Natural killer cell (primary cell): ENCODE data around the gene ASIP. TPM values are rescaled to one million over a fixed set of nuclear protein-coding genes. Genes with fewer than 3 reads are reported as not detected.
"Not testable (repeated sequence)": the region's sequence is repeated elsewhere in the genome, so short reads cannot be mapped to it uniquely, and the experiment has no call there.

Experiments
- ATAC-seq, 3 donors: fragments of 150-1000 bp in 2 of 3; fragments of 200-7000 bp in 1 of 3; cut with Tn5 transposase; 1 replicate in 1 of 3; 2 replicates in 2 of 3; pipeline ENCODE4 v1.10.0; 2021; ENCODE audit warnings: mild to moderate bottlenecking in 2 of 3, moderate library complexity in 2 of 3
- DNase-seq, 2 donors: peaks; one replicate each; pipeline versions ENCODE4 v3.0.0 to v3.0.0-alpha.2; 2013 to 2021; ENCODE audit warnings: mixed read lengths in 1 of 2
- H3K27ac ChIP-seq: one replicate; pipeline ENCODE4 v1.5.1; 2013; ENCODE audit warnings: mild to moderate bottlenecking, low read length
- H3K27me3 ChIP-seq: one replicate; pipeline ENCODE4 v1.6.1; 2013; ENCODE audit warnings: low read length; ENCODE audit not compliant: control insufficient read depth, insufficient read depth
- H3K36me3 ChIP-seq: one replicate; pipeline ENCODE4 v1.6.1; 2013; ENCODE audit warnings: low read length; ENCODE audit not compliant: control insufficient read depth, insufficient read depth
- H3K4me1 ChIP-seq: one replicate; pipeline ENCODE4 v1.6.1; 2013; ENCODE audit warnings: low read length; ENCODE audit not compliant: control insufficient read depth, insufficient read depth
- H3K4me3 ChIP-seq: one replicate; pipeline ENCODE4 v1.5.1; 2013; ENCODE audit warnings: low read length
- H3K9me3 ChIP-seq: one replicate; pipeline ENCODE4 v1.6.1; 2013; ENCODE audit warnings: low read length; ENCODE audit not compliant: control insufficient read depth, insufficient read depth
- H3K27ac Mint-ChIP-seq, 2 donors: one replicate each; pipeline ENCODE4 v1.8.0; 2022; ENCODE audit warnings: mild to moderate bottlenecking in 2 of 2, mixed read lengths in 2 of 2, moderate library complexity in 1 of 2
- H3K27me3 Mint-ChIP-seq, 2 donors: one replicate each; pipeline ENCODE4 v1.8.0; 2022; ENCODE audit warnings: low read depth in 2 of 2, mixed read lengths in 2 of 2
- H3K36me3 Mint-ChIP-seq: one replicate; pipeline ENCODE4 v1.8.0; 2022; ENCODE audit warnings: mixed read lengths
- H3K4me1 Mint-ChIP-seq, 2 donors: one replicate each; pipeline ENCODE4 v1.8.0; 2022; ENCODE audit warnings: mixed read lengths in 2 of 2
- H3K4me3 Mint-ChIP-seq: one replicate; pipeline ENCODE4 v1.8.0; 2022; ENCODE audit warnings: mild to moderate bottlenecking, moderate library complexity, mixed read lengths
- H3K9me3 Mint-ChIP-seq, 2 donors: one replicate each; pipeline ENCODE4 v1.8.0; 2022; ENCODE audit warnings: mixed read lengths in 2 of 2
- WGBS: methylation state at CpG from one replicate; pipeline ENCODE4 v1.1.7; 2013; ENCODE audit warnings: missing lambda C conversion rate; ENCODE audit not compliant: insufficient coverage; 5-methylcytosine and 5-hydroxymethylcytosine counted together
- intact Hi-C: fragments of 100-400 bp; cut with micrococcal nuclease; formaldehyde crosslinking; loops from one replicate; pipeline ENCODE4 v1.14.2; 2022
- total RNA-seq, 4 donors: library from RNA; stranded (reverse); fragments of 120-200 nt in 1 of 4; gene quantifications; one replicate each; pipeline versions ENCODE4 v1.2.3 to v1.2.4, GENCODE V29; 2013 to 2022
- TF ChIP-seq, protein P1 (sequence below): fragments of 200-600 bp; IDR thresholded peaks from one replicate; pipeline ENCODE4 v1.8.0; 2022; ENCODE audit warnings: antibody characterized with exemption

The ASIP gene
- total RNA-seq, 3 donors from 2014 or later (not counting 1 experiment from before 2014, with no cell fraction given) = not detected

DNA sequence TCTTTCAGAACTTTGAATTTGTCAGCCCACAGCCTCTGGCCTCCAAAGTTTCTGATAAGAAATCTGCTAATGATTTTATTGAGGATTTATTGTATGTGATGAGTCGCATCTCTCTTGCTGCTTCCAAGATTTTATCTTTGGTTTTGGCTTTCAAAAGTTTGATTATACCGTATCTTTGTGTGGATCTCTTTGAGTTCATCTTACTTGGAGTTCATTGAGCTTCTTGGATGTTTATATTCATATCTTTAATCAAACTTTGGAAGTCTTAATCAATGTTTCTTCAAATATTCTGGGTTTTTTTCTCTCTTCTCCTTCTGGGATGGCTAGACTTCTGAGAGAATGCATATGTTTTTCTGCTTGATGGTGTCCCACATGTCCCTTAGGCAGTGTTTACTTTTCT is 3.3 kb upstream of the ASIP start:
- no peak overlapping the region for H3K27ac ChIP-seq
- H3K27me3 ChIP-seq = peaks cover 3% of the 10 kb centered on the region
- DNase-seq = no peak
- H3K4me1 ChIP-seq = no peaks in the 10 kb centered on the region
- Mint-ChIP-seq H3K36me3 (peaks cover 14% of the 10 kb centered on the region), H3K9me3 (peaks cover 2 to 5% of the 10 kb centered on the region in 2 donors), H3K27ac (no peak overlapping the region), H3K4me1 (peaks cover 0 to 3% of the 10 kb centered on the region in 2 donors), H3K4me3 (no peak overlapping the region), H3K27me3 (peaks cover 22 to 37% of the 10 kb centered on the region in 2 donors)
- no peak for ATAC-seq
- no peaks in the 10 kb centered on the region for H3K9me3 ChIP-seq
- intact Hi-C loops = no loop called here
- WGBS = 100% methylated on average over 1 of the region's 2 CpGs
- TF ChIP-seq, protein P1, sequence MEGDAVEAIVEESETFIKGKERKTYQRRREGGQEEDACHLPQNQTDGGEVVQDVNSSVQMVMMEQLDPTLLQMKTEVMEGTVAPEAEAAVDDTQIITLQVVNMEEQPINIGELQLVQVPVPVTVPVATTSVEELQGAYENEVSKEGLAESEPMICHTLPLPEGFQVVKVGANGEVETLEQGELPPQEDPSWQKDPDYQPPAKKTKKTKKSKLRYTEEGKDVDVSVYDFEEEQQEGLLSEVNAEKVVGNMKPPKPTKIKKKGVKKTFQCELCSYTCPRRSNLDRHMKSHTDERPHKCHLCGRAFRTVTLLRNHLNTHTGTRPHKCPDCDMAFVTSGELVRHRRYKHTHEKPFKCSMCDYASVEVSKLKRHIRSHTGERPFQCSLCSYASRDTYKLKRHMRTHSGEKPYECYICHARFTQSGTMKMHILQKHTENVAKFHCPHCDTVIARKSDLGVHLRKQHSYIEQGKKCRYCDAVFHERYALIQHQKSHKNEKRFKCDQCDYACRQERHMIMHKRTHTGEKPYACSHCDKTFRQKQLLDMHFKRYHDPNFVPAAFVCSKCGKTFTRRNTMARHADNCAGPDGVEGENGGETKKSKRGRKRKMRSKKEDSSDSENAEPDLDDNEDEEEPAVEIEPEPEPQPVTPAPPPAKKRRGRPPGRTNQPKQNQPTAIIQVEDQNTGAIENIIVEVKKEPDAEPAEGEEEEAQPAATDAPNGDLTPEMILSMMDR = no peak
- H3K4me3 ChIP-seq = no peak overlapping the region
- no peaks in the 10 kb centered on the region for H3K36me3 ChIP-seq

DNA sequence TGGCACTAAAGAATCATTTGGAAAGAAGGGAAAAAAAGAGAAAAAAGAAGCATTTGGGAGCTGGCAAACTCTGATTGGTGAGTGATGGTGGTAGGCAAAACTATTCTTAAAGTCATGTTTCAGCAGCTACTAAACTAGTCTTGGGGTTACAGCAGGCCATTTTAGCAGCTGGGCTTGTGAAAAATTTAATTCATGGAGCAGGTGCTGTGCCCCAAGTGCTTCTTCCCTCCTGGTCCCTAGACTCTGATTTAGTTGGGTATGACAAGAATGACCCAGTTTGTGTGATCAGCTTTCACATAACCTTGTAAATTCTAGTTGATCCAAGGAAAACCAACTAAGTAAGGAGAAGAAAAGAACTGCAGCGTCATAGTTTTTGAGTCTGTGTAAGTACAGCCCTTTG is 1.1 kb upstream of the ASIP start:
- Histone ChIP-seq H3K4me3 (no peak overlapping the region), H3K9me3 (no peaks in the 10 kb centered on the region), H3K4me1 (no peaks in the 10 kb centered on the region), H3K36me3 (no peaks in the 10 kb centered on the region), H3K27ac (no peak overlapping the region), H3K27me3 (no peaks in the 10 kb centered on the region)
- H3K4me1 Mint-ChIP-seq = peaks cover 0 to 3% of the 10 kb centered on the region in 2 donors
- H3K27me3 Mint-ChIP-seq = peaks cover 17 to 37% of the 10 kb centered on the region in 2 donors
- H3K27ac Mint-ChIP-seq = no peak overlapping the region
- no peak overlapping the region for H3K4me3 Mint-ChIP-seq
- H3K9me3 Mint-ChIP-seq = peaks cover 2 to 5% of the 10 kb centered on the region in 2 donors
- TF ChIP-seq, protein P1 = no peak
- DNase-seq (no peak), ATAC-seq (no peak)
- intact Hi-C loops = no loop called here
- 100% methylated on average over 1 of the region's 1 CpG for WGBS
- H3K36me3 Mint-ChIP-seq = peaks cover 14% of the 10 kb centered on the region

DNA sequence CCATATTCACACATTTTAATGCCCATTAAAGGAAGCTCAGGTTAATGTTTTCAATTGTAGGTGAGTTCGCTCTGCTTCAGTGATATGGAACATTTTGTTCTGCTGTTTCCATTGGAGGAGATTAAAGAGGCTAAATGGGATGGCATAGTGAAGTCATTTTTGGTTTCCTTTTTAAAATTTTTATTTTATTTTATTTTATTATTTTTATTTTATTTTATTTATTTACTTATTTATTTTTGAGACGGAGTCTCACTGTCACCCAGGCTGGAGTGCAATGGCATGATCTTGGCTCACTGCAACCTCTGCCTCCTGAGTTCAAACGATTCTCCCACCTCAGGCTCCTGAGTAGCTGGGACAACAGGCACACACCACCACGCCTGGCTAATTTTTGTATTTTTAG is 792 bp downstream of the ASIP start:
- ATAC-seq, H3K27ac Mint-ChIP-seq, DNase-seq, H3K9me3 ChIP-seq, H3K4me3 Mint-ChIP-seq, intact Hi-C loops, H3K27me3 ChIP-seq, H3K27ac ChIP-seq, H3K4me1 Mint-ChIP-seq, H3K9me3 Mint-ChIP-seq, H3K4me1 ChIP-seq, H3K4me3 ChIP-seq, H3K36me3 ChIP-seq: not testable (repeated sequence)
- Mint-ChIP-seq H3K27me3 (peaks cover 17 to 37% of the 10 kb centered on the region in 2 donors), H3K36me3 (peaks cover 14% of the 10 kb centered on the region)
- 92% methylated on average over 3 of the region's 4 CpGs for WGBS

DNA sequence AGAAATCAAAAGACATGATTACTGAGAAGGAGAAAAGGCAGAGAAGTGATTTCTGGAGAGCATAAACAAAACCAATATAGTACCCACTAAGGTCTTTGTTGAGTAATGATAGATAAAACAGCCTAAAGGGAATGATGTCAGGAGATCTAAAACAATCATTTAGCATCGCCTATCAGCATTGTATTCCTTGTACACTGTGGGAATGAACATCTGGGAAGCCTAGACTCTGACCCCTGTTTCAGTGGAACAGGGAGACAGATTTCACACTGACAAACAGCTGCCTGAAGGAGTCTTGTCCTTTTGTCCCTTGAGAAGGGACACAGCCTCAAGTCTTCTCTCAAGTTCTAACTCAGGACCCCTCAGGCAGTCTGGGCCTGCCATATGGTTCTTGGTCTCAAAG is 1.7 kb downstream of the ASIP start:
- ATAC-seq (no peak), DNase-seq (no peak)
- intact Hi-C loops = no loop called here
- Mint-ChIP-seq H3K4me1 (no peaks in the 10 kb centered on the region), H3K4me3 (no peak overlapping the region), H3K27ac (no peak overlapping the region), H3K36me3 (peaks cover 9% of the 10 kb centered on the region), H3K27me3 (peaks cover 17 to 30% of the 10 kb centered on the region in 2 donors), H3K9me3 (peaks cover 2 to 5% of the 10 kb centered on the region in 2 donors)
- no peak overlapping the region for H3K4me3 ChIP-seq
- H3K36me3 ChIP-seq = no peaks in the 10 kb centered on the region
- no peaks in the 10 kb centered on the region for H3K27me3 ChIP-seq
- H3K4me1 ChIP-seq = no peaks in the 10 kb centered on the region
- WGBS = 90% methylated on average over 1 of the region's 1 CpG
- TF ChIP-seq, protein P1 = no peak
- H3K27ac ChIP-seq = no peak overlapping the region
- H3K9me3 ChIP-seq = no peaks in the 10 kb centered on the region
